Epidermal melanocyte (primary cell): ENCODE measurements around the gene MUC6.
A peak's percentile ranks its signal among the peaks of the same experiment; 100 is the strongest.
"Not testable (repeated sequence)": the region's sequence is repeated elsewhere in the genome, so short reads cannot be mapped to it uniquely, and the experiment has no call there.

Experiments used
- DNase-seq: peaks from one replicate; pipeline ENCODE4 v3.0.0; 2011; ENCODE audit warnings: low spot score; ENCODE audit not compliant: insufficient read length

The MUC6 gene

GRCh38 chr11:990101-990500, 46.4 kb downstream of the MUC6 start:
- no peak for DNase-seq

- no peak for DNase-seq
Measured at GRCh38 chr11:987671-988070, 48.8 kb downstream of the MUC6 start.

- DNase-seq = no peak
Measured at GRCh38 chr11:986952-987305, 49.6 kb downstream of the MUC6 start.

- no peak for DNase-seq
Measured at GRCh38 chr11:986270-986951, 50.1 kb downstream of the MUC6 start.

GRCh38 chr11:985848-986247, 50.7 kb downstream of the MUC6 start:
- DNase-seq = no peak

- no peak for DNase-seq
Measured at GRCh38 chr11:985406-985805, 51.1 kb downstream of the MUC6 start.

GRCh38 chr11:984546-984945, 52.0 kb downstream of the MUC6 start:
- DNase-seq = no peak

GRCh38 chr11:981764-982163, 54.8 kb downstream of the MUC6 start:
- DNase-seq = no peak

- no peak for DNase-seq
Measured at GRCh38 chr11:980438-981357, 55.8 kb downstream of the MUC6 start.

- no peak for DNase-seq
Measured at GRCh38 chr11:978781-979180, 57.7 kb downstream of the MUC6 start.

GRCh38 chr11:977830-978720, 58.4 kb downstream of the MUC6 start:
- DNase-seq = no peak

- DNase-seq = peak; percentile 92
Measured at GRCh38 chr11:976431-977160, 59.9 kb downstream of the MUC6 start.

GRCh38 chr11:975827-976226, 60.7 kb downstream of the MUC6 start:
- DNase-seq = no peak

GRCh38 chr11:975376-975775, 61.1 kb downstream of the MUC6 start:
- DNase-seq = not testable (repeated sequence)

GRCh38 chr11:973237-973636, 63.3 kb downstream of the MUC6 start:
- DNase-seq = no peak

GRCh38 chr11:972523-973211, 63.9 kb downstream of the MUC6 start:
- no peak for DNase-seq

GRCh38 chr11:971731-972365, 64.7 kb downstream of the MUC6 start:
- no peak for DNase-seq

GRCh38 chr11:971092-971690, 65.3 kb downstream of the MUC6 start:
- DNase-seq = no peak

GRCh38 chr11:970319-970871, 66.1 kb downstream of the MUC6 start:
- no peak for DNase-seq
